GM19238 (cell line): Measurements from ENCODE around the gene MAP3K2.
"Not testable (repeated sequence)": the region's sequence is repeated elsewhere in the genome, so short reads cannot be mapped to it uniquely, and the experiment has no call there.

ENCODE experiments used
- DNase-seq: peaks from one replicate; pipeline ENCODE4 v3.0.0; 2011; ENCODE audit warnings: low spot score; ENCODE audit not compliant: insufficient read length

Gene MAP3K2

GRCh38 chr2:127421116-127421800 is 33.5 kb upstream of the MAP3K2 start:
- no peak for DNase-seq

GRCh38 chr2:127420039-127420864 is 32.5 kb upstream of the MAP3K2 start:
- DNase-seq, result no peak

GRCh38 chr2:127419448-127420038 is 31.8 kb upstream of the MAP3K2 start:
- no peak for DNase-seq

GRCh38 chr2:127419112-127419430 is 31.3 kb upstream of the MAP3K2 start:
- no peak for DNase-seq

GRCh38 chr2:127418300-127419111 is 30.7 kb upstream of the MAP3K2 start, which contains the start of gene PROC:
Gene PROC, plus strand, starts transcription at chr2:127418427. Its CDS starts 1,516 bp downstream, at chr2:127419943.
- DNase-seq, result no peak

- no peak for DNase-seq
Observed at GRCh38 chr2:127417406-127417805, 29.6 kb upstream of the MAP3K2 start.

GRCh38 chr2:127416506-127417001 is 28.8 kb upstream of the MAP3K2 start:
- DNase-seq, result no peak

- peak; percentile 70 for DNase-seq
Observed at GRCh38 chr2:127415593-127416505, 28.1 kb upstream of the MAP3K2 start.

GRCh38 chr2:127414638-127415592 is 27.1 kb upstream of the MAP3K2 start:
- no peak for DNase-seq

- DNase-seq, result no peak
Observed at GRCh38 chr2:127413782-127414637, 26.2 kb upstream of the MAP3K2 start.

- no peak for DNase-seq
Observed at GRCh38 chr2:127413200-127413599, 25.4 kb upstream of the MAP3K2 start.

- DNase-seq, result no peak
Observed at GRCh38 chr2:127411653-127412369, 24.0 kb upstream of the MAP3K2 start.

GRCh38 chr2:127410871-127411652 is 23.3 kb upstream of the MAP3K2 start:
- DNase-seq, result no peak

- DNase-seq, result not testable (repeated sequence)
Observed at GRCh38 chr2:127409716-127410115, 21.9 kb upstream of the MAP3K2 start.

GRCh38 chr2:127408807-127409099 is 21.0 kb upstream of the MAP3K2 start:
- no peak for DNase-seq

GRCh38 chr2:127408004-127408806 is 20.4 kb upstream of the MAP3K2 start:
- peak; percentile 73 for DNase-seq
